Activated CD4-positive, CD25-positive, alpha-beta regulatory T cell treated with anti-CD3 and anti-CD28 coated beads, Interleukin-2, amount 50 U/mL, for 16 hours (primary cell): ENCODE measurements around the gene SUN1.
"Not testable (repeated sequence)": the region's sequence is repeated elsewhere in the genome, so short reads cannot be mapped to it uniquely, and the experiment has no call there.

Experiments
- DNase-seq: peaks from one replicate; pipeline ENCODE4 v3.0.0-alpha.2; 2020; ENCODE audit warnings: low read depth, low spot score

SUN1 gene, protein sequence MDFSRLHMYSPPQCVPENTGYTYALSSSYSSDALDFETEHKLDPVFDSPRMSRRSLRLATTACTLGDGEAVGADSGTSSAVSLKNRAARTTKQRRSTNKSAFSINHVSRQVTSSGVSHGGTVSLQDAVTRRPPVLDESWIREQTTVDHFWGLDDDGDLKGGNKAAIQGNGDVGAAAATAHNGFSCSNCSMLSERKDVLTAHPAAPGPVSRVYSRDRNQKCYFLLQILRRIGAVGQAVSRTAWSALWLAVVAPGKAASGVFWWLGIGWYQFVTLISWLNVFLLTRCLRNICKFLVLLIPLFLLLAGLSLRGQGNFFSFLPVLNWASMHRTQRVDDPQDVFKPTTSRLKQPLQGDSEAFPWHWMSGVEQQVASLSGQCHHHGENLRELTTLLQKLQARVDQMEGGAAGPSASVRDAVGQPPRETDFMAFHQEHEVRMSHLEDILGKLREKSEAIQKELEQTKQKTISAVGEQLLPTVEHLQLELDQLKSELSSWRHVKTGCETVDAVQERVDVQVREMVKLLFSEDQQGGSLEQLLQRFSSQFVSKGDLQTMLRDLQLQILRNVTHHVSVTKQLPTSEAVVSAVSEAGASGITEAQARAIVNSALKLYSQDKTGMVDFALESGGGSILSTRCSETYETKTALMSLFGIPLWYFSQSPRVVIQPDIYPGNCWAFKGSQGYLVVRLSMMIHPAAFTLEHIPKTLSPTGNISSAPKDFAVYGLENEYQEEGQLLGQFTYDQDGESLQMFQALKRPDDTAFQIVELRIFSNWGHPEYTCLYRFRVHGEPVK

DNA sequence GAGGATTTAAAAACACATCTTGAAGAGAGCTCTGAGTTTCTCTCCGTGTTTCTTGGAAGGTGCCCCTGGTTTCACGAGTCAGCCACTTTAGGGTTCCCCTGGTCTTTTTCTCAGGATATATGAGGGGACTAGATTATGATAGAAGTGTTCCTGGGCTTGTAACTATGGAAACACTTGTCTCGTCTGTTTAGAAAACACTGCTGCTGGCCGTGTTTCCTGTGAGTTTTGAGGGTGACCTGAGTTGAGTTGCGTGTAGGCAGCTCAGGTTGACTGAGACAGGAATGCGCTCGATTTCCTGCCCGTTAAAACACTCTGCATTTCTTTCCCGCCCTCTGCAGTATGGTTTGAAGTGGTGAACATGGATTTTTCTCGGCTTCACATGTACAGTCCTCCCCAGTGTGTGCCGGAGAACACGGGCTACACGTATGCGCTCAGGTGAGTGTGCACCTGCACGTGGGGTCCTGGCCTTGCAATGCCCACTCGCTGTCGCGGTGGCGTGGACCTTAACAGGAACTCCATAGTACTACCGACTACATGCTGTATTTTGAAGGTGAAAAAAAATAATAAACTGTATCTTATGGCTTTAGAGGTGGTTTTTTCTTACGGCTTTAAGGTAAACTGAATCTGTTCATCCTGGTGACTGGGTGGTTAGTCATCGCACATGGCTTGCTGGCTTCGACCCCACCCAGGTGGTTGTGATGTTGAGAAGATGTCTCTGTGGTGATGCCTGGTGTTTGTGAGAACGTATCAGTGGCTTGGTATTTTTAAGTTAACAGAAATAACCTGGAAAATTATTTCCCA, at the start of gene SUN1:
SUN1 (plus strand) TSS at position 310 of the 801 bp plus-strand sequence; CDS start at position 359, 49 bp downstream.
- no peak for DNase-seq

- no peak for DNase-seq
These were observed 49.4 kb upstream of the SUN1 start for GRCh38 chr7:782718-783449.

DNA sequence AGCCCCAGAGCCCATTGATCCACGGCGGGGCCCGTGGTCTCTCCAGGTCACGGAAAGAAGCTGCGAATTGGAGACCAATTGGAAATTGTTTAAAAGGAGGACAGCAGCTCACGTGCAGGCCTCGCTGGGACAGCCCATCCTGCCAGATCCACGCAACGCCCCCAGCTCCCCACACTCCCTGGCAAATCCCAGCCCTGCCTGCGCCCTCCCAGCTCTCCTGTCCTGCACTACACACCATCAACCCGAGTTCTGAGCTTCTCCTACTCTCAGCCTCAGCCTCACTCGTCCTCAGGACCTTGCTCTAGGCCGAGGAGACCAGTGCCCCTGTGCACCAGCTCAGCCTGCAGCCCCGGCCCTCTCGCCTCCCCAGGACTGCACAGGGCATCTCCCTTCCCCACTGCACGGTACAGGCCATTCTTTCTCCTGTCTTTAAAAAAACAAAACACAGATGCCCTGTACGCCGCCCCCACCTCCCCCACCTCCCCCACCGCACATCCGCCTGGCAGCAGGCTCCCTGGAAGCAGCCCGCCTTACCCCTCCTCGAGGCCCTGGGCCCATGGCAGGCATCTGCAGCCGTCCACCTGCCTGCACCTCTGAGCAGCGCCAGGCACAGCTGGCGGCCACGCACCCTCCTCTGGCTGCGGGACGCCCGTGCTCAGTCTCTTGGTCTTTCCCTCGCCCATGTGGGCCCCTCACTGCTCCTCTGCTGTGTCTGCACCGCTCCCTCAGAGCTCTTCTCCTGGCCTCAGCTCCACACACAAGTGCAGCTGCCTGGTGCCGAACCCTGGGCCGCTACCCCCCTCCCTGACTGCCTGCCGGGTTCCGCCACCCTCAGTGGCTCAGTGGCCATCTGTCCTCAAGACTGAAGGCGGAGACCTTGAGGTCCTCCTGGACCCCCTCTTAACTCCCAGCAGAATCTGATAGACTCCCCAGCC, 48.5 kb upstream of the SUN1 start:
- DNase-seq, result no peak

- no peak for DNase-seq
These were observed 47.3 kb upstream of the SUN1 start for GRCh38 chr7:784971-785370.

GRCh38 chr7:785416-785815, 46.9 kb upstream of the SUN1 start:
- no peak for DNase-seq

DNA sequence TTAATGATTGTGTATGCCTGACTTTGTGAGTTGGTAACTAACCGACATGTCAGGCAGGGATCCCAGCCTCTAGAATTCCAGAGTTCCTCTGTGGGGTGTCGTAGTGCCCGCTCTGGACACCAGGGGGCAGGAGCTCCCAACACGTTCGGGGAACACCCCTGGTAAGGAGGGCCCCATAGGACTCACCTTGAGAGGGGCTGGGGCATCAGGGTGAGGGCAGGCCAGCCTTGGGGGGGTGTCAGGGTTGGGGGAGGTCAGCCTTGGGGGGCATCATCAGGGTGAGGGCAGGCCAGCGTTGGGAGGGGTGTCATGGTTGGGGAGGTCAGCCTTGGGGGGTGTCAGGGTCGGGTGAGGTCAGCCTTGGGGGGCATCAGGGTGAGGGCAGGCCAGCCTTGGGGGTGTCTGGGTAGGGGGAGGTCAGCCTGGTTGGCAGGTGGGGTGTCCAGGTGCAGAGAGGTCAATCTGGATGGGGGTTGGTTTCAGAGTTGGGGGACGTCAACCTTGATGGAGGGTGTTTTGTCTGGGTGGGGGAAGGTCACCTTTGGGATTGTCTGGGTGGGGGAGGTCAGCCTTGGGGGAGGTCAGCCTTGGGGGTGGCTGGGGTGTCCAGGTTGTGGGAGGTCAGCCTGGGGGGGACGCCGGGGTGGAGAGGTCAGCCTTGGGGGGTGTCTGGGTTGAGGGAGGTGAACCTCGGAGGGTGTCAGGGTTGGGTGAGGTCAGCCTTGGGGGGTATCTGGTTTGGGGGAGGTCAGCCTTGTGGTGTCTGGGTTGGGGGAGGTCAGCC, 45.6 kb upstream of the SUN1 start:
- DNase-seq, result peak; percentile 49

DNA sequence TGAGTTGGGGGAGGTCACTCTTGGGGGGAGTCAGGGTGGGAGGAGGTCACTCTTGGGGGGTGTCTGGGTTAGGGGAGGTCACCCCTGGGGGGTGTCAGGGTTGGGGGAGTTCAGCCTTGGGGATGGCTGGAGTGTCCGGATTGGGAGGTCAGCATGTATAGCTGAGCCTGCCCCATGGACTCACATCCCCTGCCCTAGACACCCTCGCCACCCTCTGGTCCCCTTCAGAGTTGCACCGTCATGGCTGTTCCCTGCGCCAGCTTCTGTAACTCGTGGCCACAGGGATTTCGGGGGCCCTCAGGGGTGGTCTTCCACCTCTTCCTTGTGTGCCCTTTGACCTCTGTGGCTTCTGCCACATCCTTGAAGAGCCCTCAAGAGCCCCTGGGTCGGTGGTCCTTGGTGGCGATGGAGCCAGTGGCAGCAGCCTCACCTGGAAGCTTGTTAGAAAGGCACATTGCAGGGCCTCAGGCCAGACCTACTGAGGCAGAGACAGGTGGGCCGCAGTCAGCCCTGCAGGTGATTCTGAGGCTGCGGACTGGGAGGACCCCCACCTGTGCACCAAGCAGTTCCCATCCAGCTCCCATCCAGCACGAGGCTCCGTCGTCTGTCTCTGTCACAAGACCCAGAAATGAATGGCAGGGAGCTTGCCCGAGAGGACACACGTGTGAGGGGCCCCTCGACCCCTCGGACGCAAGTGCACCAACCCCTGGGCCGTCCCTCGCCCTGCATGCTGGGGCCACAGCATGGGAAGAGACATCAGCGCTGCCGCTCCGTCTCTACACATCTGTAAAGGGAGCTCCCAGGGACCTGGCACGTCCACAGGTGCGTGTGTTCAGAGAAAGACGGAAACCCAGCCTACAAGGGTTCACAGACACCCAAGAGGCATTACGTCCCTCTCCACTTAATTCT, 44.7 kb upstream of the SUN1 start:
- no peak for DNase-seq

- no peak for DNase-seq
These were observed 40.8 kb upstream of the SUN1 start for GRCh38 chr7:791519-791918.

DNA sequence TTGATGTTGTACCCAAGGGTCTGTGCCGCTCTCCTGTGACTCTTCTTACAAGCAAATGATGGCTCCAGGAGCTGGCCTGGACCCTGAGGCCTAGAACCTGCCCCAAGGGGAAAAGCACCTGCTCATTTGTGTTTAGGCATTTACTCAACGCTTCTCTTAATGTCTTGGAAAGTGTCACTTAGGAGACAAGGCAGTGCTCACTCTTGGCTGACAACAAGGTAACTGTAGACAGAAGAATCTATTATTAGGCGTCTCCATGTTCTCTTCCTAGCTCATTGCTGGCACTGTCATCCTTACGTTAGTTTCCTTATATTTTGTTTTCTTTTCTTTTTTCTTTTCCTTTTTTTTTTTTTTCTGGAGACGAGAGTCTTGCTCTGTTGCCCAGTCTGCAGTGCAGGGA, 38.1 kb upstream of the SUN1 start:
- DNase-seq, result no peak

DNA sequence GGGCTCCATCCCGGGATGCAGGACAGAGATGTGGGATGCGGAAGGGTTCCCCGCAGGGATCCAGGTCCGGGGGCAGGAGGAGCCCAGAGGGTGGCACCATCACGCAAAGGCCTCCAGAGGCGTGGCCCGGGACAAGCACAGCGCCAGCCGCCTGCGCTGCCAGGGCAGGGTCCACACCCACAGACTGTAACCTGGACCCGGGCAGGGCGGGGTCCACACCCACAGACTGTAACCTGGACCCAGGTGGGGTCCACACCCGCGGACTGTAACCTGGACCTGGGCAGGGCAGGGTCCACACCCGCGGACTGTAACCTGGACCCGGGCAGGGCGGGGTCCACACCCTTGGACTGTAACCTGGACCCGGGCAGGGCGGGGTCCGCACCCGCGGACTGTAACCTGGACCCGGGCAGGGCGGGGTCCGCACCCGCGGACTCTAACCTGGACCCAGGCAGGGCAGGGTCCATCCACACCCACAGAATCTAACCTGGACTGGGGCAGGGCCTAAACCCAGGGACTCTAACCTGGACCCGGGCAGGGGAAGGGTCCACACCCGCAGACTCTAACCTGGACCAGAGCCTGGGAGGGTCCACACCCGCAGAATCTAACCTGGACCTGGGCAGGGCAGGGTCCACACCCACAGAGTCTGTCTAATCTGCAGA, 37.5 kb upstream of the SUN1 start:
- DNase-seq, result no peak

GRCh38 chr7:796434-797169, 35.7 kb upstream of the SUN1 start:
- not testable (repeated sequence) for DNase-seq

GRCh38 chr7:798921-799470, 33.3 kb upstream of the SUN1 start:
- no peak for DNase-seq

GRCh38 chr7:800692-801091, 31.6 kb upstream of the SUN1 start:
- no peak for DNase-seq

DNA sequence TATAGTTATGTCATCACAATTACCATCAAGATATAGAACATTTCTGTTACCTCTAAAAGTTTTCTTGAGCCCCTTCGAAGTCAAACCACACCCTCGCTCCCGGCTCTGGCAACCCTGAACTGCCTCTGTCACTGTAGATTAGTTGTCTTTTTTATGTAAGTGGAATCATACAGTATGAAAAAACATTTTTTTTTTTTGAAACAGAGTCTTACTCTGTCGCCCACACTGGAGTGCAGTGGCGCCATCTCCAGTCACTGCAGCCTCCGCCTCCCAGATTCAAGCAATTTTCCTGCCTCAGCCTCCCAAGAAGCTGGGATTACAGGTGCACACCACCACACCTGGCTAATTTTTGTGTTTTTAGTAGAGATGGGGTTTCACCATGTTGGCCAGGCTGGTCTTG, 30.9 kb upstream of the SUN1 start:
- DNase-seq, result not testable (repeated sequence)

DNA sequence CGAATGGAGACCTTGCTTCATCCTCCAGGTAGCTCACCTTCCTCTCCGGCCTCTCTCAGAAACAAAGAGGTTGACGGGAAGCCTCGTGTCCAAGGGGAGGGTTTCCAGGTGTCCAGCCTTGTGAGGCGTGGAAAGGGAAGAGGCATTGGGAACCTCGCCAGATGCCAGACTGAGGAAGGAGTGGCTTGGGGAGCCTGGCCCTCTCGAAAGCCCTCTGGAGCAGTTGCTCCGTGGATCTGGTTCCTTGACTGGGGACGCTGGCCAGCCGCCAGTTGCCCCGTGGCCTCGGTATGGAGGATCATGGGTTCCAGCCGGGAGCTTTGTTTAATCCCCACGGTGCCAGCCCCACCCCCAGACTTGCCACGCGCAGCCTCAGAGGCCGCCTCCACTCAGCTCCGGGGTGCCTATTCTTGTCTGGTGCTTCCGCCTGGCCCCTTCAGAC, 30.3 kb upstream of the SUN1 start:
- no peak for DNase-seq

DNA sequence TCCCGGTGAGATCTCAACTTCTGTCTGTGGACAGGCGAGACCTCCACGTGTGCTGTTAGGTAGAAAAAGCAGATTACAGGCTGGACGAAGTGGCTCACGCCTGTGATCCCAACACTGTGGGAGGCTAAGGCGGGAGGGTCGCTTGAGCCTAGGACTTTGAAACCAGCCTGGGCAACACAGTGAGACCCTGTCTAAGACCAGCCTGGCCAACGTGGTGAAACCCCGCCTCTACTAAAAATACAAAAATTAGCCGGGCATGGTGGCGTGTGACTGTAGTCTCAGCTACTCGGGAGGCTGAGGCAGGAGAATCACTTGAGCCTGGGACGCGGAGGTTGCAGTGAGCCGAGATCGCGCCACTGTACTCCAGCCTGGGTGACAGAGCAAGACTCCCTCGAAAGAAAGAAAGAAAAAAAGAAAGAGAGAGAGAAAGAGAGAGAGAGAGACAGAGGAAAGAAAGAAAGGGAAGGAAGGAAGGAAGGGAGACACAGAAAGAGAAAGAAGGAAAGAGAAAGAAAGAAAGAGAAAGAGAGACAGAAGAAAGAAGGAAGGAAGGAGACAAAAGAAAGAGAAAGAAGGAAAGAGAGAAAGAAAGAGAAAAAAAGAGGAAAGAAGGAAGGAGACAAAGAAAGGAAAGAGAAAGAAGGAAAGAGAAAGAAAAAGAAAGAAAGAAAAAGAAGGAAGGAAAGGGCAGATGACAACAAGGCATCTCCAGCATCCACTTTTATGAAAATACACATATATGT, 29.6 kb upstream of the SUN1 start:
- no peak for DNase-seq
